Pons (tissue), 1 donor: Measurements from ENCODE around the gene ENSA.
"Not testable (repeated sequence)": the region's sequence is repeated elsewhere in the genome, so short reads cannot be mapped to it uniquely, and the experiment has no call there.

Experiments
- DNase-seq: peaks from one replicate; pipeline ENCODE4 v3.0.0-alpha.2; 2016; ENCODE audit warnings: low spot score

The ENSA gene

GRCh38 chr1:150629115-150629928, at the start of gene ENSA:
ENSA (minus strand) TSS chr1:150629612; CDS start chr1:150629470, 142 bp downstream.
- DNase-seq, result peak; percentile 100

GRCh38 chr1:150678988-150679387, 49.6 kb upstream of the ENSA start:
- DNase-seq, result no peak

GRCh38 chr1:150674881-150675280, 45.5 kb upstream of the ENSA start:
- no peak for DNase-seq

- no peak for DNase-seq
Measured at GRCh38 chr1:150663321-150663720, 33.9 kb upstream of the ENSA start.

DNA sequence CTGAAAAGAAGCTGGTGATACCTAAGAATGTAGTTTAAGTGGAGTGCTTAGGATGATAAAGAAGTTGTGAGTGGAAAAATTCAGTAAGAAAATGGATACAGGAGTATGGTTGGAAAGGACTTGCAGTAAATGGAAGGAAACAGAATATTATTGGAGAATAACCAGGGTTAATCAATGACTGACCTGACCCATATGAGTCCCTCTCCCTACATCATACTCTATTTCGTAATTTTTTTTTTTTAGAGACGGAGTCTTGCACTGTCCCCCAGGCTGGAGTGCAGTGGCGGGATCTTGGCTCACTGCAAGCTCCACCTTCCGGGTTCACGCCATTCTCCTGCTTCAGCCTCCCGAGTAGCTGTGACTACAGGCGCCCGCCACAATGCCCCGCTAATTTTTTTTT, 33.4 kb upstream of the ENSA start:
- no peak for DNase-seq

DNA sequence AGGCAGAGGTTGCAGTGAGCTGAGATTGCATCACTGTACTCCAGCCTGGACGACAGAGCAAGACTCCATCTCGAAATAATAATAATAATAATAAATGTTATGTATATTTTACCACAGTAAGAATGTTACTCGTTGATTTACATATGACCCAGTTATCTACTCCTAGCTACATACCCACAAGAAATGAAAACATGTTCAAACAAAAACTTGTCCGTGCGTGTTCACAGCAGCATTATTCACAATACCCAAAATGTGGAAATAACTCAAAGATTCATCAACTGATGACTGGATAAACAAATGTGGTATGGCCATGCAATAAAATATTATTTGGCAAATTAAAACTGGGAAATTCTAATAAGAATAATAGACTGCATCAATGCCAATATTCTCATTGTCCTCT, 31.7 kb upstream of the ENSA start:
- DNase-seq, result no peak

DNA sequence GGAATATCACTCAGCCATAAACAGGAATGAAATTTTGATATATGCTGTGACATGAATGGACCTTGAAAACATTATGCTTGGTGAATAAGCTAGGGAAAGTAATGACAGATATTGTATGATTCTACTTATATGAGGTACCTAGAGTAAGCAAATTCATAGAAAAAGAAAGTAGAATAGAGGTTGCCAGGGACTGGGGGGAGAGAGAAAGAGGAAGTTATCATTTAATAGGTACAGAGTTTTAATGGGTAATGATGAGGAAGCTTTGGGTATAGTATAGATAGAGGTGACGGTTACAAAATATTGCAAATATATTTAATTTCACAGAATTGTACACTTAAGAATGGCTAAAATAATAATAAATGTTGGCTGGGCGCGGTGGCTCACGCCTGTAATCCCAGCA, 31.2 kb upstream of the ENSA start:
- DNase-seq, result no peak

DNA sequence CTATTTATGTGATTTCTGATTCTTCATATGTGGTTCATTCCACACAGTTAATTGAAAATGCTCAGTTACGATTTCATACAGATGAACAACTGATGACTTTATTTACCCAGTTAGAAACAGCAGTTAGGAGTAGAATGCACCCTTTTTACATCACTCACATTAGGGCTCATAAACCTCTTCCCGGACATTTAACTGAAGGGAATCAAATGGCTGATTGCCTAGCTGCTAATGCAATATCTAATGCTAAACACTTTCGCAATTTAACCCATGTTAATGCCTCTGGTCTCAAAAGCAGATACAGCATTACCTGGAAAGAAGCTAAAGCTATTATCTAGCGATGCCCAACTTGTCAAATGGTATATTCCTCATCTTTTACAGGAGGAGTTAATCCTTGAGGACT, 27.7 kb upstream of the ENSA start:
- DNase-seq, result not testable (repeated sequence)

DNA sequence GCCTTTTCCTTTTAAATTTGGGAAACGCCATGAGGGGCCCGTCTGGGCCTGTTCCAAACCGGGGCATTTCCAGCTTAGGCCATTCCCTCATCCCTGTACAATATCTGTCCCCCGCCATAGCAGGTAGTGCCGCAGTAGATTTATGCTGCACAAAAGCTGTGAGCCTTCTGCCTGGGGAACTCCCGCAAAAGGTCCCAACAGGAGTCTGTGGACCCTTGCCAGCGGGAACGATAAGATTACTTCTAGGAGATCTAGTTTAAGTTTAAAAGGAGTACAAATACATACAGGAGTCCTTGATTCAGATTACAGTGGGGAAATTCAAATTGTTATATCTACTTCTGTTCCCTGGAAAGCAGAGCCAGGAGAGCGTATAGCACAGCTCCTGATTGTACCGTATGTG, 25.2 kb upstream of the ENSA start:
- not testable (repeated sequence) for DNase-seq

- no peak for DNase-seq
Measured at GRCh38 chr1:150650193-150650592, 20.8 kb upstream of the ENSA start.

DNA sequence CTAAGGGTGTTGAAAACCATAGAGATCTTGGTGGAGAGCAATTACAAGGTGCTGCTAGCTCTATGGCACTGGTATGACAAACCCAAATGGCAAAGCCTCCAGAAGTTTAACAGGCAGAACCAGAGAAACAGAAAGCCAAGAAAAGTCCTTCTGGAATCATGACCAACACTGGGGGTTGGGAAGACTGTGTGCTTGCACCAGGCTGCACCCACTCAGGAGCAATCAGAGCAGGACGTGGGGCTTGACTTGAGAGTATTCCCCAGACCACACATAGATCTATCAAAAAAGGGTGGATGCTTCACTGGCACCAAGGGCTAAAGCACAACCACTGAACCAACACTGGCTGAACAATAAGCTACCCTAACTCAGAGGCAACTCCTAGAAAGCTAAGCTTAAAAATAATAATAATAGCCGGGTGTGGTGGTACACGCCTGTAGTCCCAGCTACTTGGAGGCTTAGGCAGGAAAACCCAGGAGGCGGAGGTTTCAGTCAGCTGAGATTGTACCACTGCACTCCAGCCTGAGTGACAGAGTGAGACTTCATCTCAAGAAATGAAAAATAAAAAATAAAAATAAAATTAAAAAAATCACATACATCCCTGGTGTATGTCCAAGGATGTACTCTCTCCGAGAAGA, 20.1 kb upstream of the ENSA start:
- DNase-seq, result no peak

DNA sequence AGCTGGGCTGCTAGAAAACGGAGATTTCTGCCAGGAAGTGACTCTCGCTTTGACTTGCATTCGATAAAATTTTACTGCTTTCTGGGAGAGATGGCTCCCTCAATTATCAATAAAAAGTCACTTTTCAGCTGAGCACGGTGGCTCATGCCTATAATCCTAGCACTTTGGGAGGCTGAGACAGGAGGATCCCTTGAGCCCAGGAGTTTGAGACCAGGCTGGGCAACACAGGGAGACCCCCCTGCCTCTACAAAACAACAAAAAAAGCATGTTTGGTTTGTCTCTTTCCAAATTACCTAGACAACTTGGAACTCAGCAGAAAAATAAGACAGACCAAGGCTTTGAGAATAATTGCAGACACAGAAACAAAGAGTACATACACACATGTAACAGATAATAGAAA, 12.9 kb upstream of the ENSA start:
- DNase-seq, result no peak

- not testable (repeated sequence) for DNase-seq
Measured at GRCh38 chr1:150641126-150641815, 11.9 kb upstream of the ENSA start.

DNA sequence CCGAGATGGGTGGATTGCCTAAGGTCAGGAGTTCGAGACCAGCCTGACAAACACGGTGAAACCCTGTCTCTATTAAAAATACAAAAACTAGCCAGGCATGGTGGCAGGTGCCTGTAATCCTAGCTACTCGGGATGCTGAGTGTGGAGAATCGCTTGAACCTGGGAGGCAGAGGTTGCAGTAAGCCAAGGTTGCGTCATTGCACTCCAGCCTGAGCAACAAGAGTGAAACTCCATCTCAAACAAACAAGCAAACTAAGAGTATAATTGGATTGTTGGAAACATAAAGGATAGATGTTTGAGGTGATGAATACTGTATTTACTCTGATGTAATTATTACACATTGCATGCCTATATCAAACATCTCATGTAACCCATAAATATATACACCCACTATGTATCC, 9.0 kb upstream of the ENSA start:
- not testable (repeated sequence) for DNase-seq

GRCh38 chr1:150634839-150635622, 5.6 kb upstream of the ENSA start:
- DNase-seq, result not testable (repeated sequence)

- no peak for DNase-seq
Measured at GRCh38 chr1:150628766-150629114, 672 bp downstream of the ENSA start.

- no peak for DNase-seq
Measured at GRCh38 chr1:150627826-150628410, 1.5 kb downstream of the ENSA start.

GRCh38 chr1:150626150-150626549, 3.3 kb downstream of the ENSA start:
- DNase-seq, result no peak

GRCh38 chr1:150624546-150624945, 4.9 kb downstream of the ENSA start:
- DNase-seq, result not testable (repeated sequence)

- not testable (repeated sequence) for DNase-seq
Measured at GRCh38 chr1:150624134-150624533, 5.3 kb downstream of the ENSA start.

DNA sequence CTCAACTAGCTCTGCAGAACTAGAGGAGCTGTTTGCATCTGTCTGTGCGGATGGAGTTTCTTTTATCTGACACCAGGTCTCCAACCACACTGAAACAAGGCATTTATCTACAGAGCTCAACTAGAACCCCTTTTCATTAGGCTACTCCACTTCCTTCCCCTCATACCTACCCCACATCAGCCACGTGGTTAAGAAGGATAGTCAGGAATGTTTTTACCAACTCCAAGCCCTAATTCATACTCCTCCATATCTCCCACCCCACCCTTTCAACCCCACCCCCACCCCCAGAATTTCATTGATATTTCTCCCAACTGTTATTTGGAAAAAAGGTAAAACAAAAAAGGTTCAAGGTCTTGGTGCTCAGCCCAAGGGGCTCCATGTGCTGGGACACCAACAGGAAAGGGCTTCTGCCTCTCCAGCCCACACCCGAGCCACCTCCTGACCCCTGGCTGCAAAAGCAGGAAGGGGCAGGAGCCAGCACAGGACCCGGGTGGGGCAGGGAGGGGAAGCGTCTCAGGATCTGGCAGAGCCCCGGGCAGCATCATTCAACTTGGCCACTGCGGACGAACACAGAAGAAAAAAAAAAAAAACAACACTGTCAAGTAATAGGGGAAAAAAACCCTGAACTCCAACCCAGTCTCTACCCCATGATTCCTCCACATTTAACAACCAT, 7.0 kb downstream of the ENSA start:
- DNase-seq, result no peak
